ENCODE data around the gene PHF14. TPM values are rescaled to one million over a fixed set of nuclear protein-coding genes. Genes with fewer than 3 reads are reported as not detected.

PHF14 gene
- total RNA-seq, 2 donors from 2014 or later: 32.5 to 48.2 TPM

DNA sequence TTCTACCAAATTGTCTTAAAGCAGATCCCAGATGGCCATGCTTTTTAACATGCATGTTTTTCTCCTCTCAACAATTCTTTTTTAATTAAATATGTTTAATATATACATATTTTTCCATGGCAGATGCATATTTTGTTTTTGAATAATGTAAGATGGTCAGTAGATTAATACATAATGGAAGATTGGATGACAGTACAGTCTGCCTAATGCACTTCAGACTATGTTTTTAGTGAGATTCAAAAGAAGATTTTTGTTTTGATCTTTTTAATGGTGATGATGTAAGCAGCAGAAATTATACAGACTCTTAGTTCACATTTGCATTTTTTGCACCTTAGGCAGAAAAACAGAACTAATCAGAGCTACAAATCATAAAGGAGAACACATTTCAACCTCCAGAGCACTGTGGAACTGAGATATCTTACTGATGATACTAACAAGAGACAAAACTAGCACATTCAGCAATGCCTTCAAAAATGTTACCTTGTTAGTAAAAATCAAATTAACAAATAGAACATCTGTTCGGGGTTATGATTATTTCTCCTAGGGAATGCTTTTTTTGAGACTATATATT, 203.4 kb downstream of the PHF14 start:
- DNase-seq (ENCODE audit: low spot score in 2 of 2) (no peak), ATAC-seq (no peak)
- no peaks in the 10 kb centered on the region for H3K9me3 Mint-ChIP-seq
- H3K36me3 Mint-ChIP-seq: no peaks in the 10 kb centered on the region
- H3K27ac Mint-ChIP-seq: no peak overlapping the region

DNA sequence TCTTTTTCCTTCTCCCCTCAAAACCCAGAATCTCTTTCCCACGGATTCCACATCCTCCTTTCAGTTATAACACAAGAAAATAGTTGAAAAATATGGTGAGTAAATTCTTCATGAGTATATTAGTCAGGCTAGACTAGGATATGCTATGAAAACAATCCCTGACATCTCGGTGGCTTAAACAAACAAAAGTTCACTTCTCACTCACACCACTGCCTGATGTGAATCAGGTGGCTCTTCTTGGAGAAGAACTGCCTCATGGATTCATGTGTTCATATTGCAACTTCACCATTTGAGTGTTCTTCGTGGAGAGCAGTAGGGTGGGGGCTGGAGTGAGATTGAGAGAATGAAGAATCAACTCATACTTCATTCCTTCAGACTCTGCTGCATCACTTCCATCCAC, 204.1 kb downstream of the PHF14 start:
- peak in 1 of 2 donors; percentile 82 for ATAC-seq
- no peaks in the 10 kb centered on the region for H3K36me3 Mint-ChIP-seq
- no peak overlapping the region for H3K27ac Mint-ChIP-seq
- no peaks in the 10 kb centered on the region for H3K9me3 Mint-ChIP-seq
- DNase-seq (ENCODE audit: low spot score in 2 of 2): no peak

DNA sequence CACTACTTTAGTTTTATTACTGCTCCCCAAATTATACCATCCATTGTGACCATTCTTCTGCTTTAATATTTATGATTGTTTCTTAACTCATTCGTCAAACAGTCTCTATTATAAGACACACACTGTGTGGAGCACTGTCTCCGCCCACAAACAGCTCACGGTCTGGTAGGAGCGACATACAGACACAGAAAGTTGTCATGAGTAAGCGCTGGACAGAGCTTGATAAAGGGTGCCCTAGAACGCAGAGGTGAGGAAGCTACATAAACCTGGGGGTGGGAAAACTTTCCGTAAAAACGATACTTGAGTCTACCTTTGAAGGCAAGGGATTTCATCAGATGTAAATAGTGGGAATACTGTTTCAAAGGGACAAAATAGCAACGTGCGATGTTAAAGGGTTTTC, 207.9 kb downstream of the PHF14 start:
- H3K9me3 Mint-ChIP-seq: peaks cover 6 to 16% of the 10 kb centered on the region in 2 donors
- DNase-seq (ENCODE audit: low spot score in 2 of 2) (no peak), ATAC-seq (no peak)
- H3K27ac Mint-ChIP-seq: no peak overlapping the region
- H3K36me3 Mint-ChIP-seq: peaks cover 0 to 7% of the 10 kb centered on the region in 2 donors

DNA sequence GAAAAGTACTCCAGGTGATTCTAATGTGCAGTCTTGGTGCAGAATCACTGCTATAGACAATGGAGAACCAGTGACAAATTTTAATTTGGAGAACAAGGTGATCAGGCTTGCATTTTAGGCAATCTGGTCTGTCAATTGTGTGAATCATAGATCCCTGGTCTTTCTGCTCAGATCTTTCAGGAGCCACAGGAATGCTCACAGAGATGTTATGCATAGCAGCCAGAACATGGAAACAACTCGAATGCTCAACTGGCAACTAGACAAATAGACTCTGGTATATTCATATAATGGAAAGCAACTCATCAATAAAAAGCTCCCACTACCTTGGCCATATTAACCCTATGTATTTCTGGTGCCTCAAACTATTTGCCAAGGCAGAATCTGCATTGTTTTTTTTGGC, 209.1 kb downstream of the PHF14 start:
- Mint-ChIP-seq H3K9me3 (peaks cover 6 to 16% of the 10 kb centered on the region in 2 donors), H3K36me3 (peaks cover 0 to 7% of the 10 kb centered on the region in 2 donors), H3K27ac (no peak overlapping the region)
- no peak for DNase-seq (ENCODE audit: low spot score in 2 of 2)
- no peak for ATAC-seq

DNA sequence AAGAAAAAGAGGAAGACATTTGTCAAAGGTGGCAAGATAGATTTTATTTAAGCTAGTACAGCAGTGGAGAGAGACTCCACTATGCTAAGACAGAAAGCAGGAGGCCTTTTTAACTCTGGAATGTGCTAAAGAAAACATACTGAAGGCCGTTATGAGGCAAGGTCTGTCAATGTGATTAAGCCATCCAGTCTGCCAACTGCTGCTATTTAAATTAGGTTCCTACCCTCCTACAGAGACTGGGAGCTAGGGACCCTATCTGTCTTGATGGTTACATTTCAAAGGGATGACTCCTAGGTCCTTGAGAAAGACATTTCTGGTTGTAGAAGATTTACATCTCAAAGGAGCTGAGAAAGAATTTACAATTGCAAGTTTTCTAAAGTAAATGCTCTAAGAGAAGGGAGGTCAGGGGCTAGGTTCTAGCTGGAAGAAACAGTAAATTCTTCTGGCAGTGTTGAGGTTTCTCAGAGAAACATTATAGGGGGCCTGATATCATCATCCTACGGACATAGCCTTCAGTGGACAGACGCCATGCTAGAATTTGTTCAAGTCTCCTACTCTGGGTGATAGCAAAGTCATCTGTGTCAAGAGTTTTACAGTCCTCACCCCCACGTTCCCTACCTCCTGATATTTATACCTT, 211.6 kb downstream of the PHF14 start:
- DNase-seq (ENCODE audit: low spot score in 2 of 2) (no peak), ATAC-seq (no peak)
- no peak overlapping the region for H3K27ac Mint-ChIP-seq
- H3K9me3 Mint-ChIP-seq: peaks cover 6 to 16% of the 10 kb centered on the region in 2 donors
- peaks cover 0 to 7% of the 10 kb centered on the region in 2 donors for H3K36me3 Mint-ChIP-seq

DNA sequence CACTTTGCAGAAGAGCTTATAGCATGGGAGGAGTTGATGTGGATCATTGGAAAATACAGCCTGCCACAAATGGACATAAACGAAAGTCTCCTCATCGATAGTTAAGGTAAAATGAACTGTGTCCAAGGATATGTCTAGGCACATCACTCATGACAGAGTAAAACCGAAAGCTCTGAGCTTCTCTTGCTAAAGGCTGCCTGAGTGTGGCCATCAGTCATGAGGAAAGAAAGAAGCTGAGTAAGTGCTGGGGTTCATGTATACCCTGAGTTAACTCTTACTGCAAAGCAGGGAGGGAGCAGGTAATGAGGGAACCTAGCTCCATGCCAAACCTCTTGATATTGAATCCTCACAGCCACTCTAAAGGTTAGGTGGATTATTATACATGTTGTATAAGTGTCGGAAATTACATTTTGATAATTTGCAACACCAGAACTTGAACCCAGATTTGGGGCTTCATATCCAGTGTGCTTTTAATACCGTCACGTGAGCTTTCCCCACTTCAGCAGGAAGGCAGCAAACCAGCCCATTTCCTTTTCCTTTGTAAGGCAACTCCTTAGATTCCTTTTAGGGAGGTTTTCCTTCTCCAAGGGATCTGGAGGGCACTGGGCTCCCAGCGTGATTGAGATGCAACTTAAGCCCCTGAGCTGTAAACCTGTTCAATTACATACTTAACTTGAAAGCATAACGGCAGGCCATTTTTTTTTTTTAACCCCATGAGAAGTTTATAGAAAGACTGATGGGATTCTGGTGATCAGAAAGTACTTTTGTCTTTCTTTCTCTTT, 215.0 kb downstream of the PHF14 start:
- H3K9me3 Mint-ChIP-seq: peaks cover 6 to 16% of the 10 kb centered on the region in 2 donors
- ATAC-seq (no peak), DNase-seq (ENCODE audit: low spot score in 2 of 2) (no peak)
- H3K36me3 Mint-ChIP-seq: peaks cover 0 to 7% of the 10 kb centered on the region in 2 donors
- no peak overlapping the region for H3K27ac Mint-ChIP-seq

DNA sequence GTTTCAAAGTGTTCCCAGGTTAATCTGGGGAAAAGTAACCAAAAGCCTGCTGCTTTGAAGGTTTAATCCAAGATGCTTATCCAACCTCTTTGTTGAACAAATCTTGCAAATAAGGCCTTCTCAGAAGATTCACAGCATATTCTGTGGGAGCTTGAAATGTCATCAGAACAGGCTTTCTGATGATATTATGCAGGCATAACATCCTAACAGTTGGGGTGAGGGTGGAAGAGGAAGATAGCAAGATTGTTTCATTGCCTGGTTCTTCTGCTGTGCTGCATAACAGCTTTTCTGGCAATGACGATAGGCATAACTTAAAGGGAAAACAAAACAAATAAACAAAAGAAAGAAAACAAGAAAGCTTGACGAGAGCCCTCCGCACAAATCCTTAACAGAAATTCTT, 217.4 kb downstream of the PHF14 start:
- Mint-ChIP-seq H3K27ac (no peak overlapping the region), H3K9me3 (no peaks in the 10 kb centered on the region), H3K36me3 (no peaks in the 10 kb centered on the region)
- ATAC-seq (no peak), DNase-seq (ENCODE audit: low spot score in 2 of 2) (no peak)

DNA sequence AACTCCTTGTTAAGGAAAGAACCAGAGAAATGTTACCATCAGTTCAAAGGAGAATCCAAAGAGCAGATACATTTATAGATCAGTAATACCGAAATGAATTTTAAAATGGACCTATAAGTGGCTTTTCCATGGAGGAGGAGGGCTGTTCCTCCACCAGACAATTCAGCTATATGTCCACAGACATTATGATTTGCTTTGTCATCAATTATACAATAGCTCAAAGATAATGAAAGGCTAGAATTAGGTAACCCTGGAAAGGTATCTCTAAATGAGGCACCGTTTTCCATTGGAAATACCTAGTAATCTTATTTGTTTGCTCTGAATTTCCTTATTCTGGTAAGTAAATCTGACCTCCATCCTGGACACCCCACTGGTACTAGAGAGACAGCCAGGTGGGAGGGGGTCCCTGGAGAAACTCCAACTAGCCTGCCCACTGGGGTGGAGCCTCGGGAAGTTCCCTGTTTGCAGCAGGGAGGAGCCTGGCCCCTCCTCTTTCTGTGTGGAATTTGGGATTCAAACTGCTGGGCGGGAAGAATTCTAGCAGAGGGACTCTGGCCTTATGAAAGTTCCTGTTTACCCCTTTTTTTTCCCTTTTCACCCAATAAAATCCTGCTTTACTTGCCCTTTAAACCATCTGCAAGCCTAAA, 218.0 kb downstream of the PHF14 start:
- Mint-ChIP-seq H3K9me3 (no peaks in the 10 kb centered on the region), H3K36me3 (no peaks in the 10 kb centered on the region), H3K27ac (no peak overlapping the region)
- DNase-seq (ENCODE audit: low spot score in 2 of 2): no peak
- no peak for ATAC-seq

DNA sequence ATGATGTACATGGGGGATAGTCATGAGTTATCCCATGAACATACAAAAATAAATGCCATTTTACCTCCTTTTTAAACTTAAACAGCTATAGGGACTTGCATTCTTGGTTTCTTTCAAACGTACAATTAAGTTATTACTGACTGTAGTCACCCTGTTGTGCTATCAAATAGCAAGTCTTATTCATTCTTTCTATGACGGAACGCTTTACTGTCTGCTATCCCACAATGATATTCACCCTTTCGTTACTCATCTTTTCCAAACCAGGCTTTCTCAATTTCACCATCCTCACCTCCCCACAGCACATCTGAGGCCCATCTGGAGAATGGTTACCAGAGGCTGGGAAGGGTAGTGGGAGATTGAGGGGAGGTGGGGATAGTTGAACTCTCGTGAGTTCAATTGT, 218.8 kb downstream of the PHF14 start:
- peak; percentile 85 to 88 for ATAC-seq

DNA sequence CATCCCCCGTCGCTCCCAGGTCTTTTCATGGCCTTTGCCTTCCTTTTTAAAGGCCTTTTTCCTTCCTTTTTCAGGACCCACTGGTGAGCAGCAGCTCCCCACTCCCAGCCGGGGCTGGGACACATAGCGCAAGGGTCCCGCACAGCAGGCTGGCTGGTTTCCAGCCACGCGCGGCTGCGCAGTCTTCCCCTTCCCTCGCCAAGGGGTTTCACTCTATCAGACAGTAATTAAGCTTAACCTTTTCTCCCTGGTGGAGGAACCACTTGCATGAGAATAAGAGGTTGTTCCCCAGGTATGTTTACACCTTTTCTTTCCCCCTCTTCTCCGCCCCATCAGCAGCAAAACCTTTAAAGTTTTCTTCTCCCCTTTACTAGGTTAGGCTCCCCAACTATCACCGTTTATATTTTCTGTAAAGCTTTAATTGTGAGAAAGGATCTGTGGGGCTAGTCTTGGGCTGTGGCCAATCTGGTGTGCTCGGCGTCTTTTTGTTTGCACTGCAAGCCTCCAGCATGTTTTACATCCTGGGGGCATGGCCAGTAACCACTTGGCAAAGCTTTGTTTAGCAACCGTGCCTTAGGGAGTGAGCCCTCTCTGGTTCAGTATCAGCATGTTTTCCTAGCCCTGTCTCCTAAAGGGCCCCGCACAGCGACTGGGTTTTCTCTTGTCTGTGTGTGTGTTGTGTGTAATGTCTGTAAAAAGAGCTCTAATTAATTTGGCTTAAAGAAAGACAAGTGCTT, 219.6 kb downstream of the PHF14 start:
- Mint-ChIP-seq H3K36me3 (no peaks in the 10 kb centered on the region), H3K9me3 (no peaks in the 10 kb centered on the region), H3K27ac (peak overlapping the region; percentile 46 to 68)
- ATAC-seq (peak in 1 of 2 donors; percentile 22), DNase-seq (ENCODE audit: low spot score in 2 of 2) (no peak)

More for the DNA sequence above, 218.8 kb downstream of the PHF14 start:
- Mint-ChIP-seq H3K36me3 (no peaks in the 10 kb centered on the region), H3K27ac (peak overlapping the region in 1 of 2 donors; percentile 46), H3K9me3 (no peaks in the 10 kb centered on the region)
- no peak for DNase-seq (ENCODE audit: low spot score in 2 of 2)

DNA sequence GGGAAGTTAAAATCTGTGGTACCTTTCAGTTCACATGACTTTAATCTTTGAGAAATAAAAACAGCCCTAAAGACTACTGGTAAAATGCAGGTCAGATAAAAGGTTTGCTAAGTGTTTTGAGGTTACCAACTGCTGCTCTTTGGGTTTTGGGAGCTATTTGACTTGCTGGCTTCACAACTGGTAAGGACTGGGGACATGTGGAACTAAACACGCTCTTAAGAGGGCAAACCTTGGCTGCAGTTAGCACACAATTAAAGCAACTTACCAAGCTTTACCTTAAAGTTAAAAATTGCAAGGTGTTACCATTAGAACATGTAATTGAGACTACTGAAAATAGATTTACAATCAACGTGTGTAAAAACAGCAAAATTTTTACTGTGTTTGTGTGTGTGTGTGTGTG, 220.2 kb downstream of the PHF14 start:
- DNase-seq (ENCODE audit: low spot score in 2 of 2) (no peak), ATAC-seq (no peak)
- no peak overlapping the region for H3K27ac Mint-ChIP-seq
- H3K9me3 Mint-ChIP-seq: no peaks in the 10 kb centered on the region
- no peaks in the 10 kb centered on the region for H3K36me3 Mint-ChIP-seq

DNA sequence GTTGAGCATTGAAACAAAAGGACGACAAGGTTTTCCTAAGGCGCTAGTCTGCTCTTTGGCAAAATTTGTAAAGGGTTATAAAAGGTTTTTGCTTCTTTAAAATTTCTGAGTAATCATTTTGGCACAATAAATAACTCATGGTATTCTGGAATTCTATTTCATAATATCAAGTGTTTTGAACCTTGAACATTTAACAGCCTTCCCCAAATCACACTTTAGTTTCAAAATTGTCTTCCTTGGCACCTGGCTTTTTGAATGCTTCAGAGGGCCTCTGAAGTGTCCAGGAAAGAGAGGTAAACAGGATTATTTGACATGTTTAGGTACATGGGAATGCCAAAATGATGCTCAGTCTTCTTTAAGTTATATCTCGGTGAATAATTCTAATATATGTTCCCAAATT, 220.8 kb downstream of the PHF14 start:
- DNase-seq (ENCODE audit: low spot score in 2 of 2): no peak
- no peak overlapping the region for H3K27ac Mint-ChIP-seq
- no peak for ATAC-seq
- H3K36me3 Mint-ChIP-seq: no peaks in the 10 kb centered on the region
- no peaks in the 10 kb centered on the region for H3K9me3 Mint-ChIP-seq

DNA sequence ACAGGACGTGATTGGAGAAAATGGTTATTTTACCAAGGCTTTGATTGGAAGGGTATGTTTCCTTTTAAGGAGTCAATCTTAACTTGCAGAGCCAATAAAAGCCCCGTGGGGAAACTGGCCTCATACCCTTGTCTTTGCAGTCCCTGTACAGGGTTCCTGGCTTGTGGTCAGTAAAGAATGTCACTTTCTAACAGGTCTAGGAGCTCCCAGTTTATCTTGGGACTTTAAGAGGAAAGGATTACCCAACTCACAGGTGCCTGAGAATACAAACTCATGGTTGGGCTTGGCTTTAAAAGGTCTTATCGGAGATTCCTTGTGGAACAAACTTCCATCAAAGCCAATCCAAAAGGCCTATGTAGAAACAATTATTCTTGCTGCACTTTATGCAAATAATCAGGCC, 221.8 kb downstream of the PHF14 start:
- H3K36me3 Mint-ChIP-seq: no peaks in the 10 kb centered on the region
- no peak overlapping the region for H3K27ac Mint-ChIP-seq
- DNase-seq (ENCODE audit: low spot score in 2 of 2): no peak
- no peaks in the 10 kb centered on the region for H3K9me3 Mint-ChIP-seq
- ATAC-seq: no peak

DNA sequence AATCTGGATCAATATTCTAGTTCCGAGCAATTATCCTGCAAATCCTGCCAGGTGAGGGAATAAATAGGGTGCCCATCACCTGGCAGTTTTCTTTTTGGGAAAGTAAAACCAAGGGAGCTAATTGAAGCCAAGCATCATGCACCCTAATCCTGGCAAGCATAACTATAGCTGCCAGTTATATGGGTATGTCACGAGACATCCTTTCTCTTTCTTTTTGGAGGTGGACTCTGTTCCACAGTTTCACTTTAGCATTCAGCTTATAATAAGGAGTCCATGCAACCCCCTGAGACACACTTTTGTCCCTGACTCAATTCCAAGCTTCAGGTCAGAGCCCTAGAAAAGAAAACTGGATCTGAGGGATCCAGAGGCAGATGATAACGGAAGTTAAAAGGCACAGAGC, 222.5 kb downstream of the PHF14 start:
- Mint-ChIP-seq H3K27ac (no peak overlapping the region), H3K36me3 (no peaks in the 10 kb centered on the region), H3K9me3 (no peaks in the 10 kb centered on the region)
- no peak for DNase-seq (ENCODE audit: low spot score in 2 of 2)
- no peak for ATAC-seq

DNA sequence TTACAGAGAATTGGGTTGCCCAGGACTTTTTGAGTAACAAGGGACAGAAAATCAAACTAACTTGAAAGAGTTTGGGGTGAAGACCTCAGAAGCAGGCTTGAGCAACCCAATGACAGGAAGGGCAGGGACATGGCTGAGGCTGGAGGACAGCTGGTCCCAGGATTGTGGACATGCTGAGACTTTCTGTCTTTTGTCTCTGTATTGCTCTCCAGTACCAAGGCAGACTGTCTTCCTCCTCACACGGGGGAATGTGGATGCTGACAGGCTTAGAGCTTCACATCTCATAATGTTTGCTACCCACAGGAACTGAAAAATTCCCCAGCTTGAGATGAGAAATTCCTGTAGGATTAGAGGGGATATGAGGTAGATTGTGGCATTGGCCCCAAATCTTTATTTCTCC, 229.6 kb downstream of the PHF14 start:
- Mint-ChIP-seq H3K9me3 (no peaks in the 10 kb centered on the region), H3K27ac (no peak overlapping the region), H3K36me3 (no peaks in the 10 kb centered on the region)
- DNase-seq (ENCODE audit: low spot score in 2 of 2) (no peak), ATAC-seq (no peak)

DNA sequence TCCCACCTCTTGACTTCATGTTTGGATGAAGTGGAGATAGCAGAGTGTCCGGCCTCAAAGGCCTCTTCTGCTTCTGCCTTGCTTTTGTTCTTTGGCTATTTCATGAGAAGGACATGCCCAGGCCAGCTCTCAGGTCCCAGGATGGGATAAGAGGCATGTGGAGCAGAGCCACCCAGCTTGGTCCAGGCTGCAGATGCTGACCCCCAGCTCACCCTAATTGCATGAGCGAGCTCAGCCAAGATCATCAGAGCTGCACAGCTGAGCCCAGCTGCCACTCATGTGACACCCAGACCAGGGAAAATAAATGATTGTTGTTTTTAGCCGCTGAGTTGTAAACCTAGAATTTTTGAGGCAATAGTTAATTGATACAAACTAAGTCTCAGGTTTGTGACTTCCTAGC, 230.0 kb downstream of the PHF14 start:
- DNase-seq (ENCODE audit: low spot score in 2 of 2) (no peak), ATAC-seq (no peak)
- H3K9me3 Mint-ChIP-seq: no peaks in the 10 kb centered on the region

More for the DNA sequence above, 230.0 kb downstream of the PHF14 start:
- H3K27ac Mint-ChIP-seq: no peak overlapping the region
- no peaks in the 10 kb centered on the region for H3K36me3 Mint-ChIP-seq
